Tibial nerve (tissue), 4 donors: ENCODE results near the gene HMCN2. TPM values are rescaled to one million over a fixed set of nuclear protein-coding genes. Genes with fewer than 3 reads are reported as not detected.

ENCODE experiments used
- DNase-seq, 2 donors: peaks; one replicate each; pipeline ENCODE4 v3.0.0-alpha.2; 2019; ENCODE audit warnings: low spot score in 2 of 2
- H3K27ac ChIP-seq, 4 donors: fragments of 200-600 bp; sonication (generic) in 3 of 4; one replicate each; pipeline ENCODE4 v1.5.1; 2017 to 2019; ENCODE audit warnings: mild to moderate bottlenecking in 1 of 4
- H3K27me3 ChIP-seq, 2 donors: fragments of 200-600 bp; sonication (generic) in 1 of 2; one replicate each; pipeline versions ENCODE4 v1.5.1 to v1.6.0; 2017 to 2019
- H3K36me3 ChIP-seq, 3 donors: fragments of 200-600 bp; sonication (generic); one replicate each; pipeline ENCODE4 v1.5.1; 2018 to 2019
- H3K4me1 ChIP-seq, 4 donors: fragments of 200-600 bp; sonication (generic) in 3 of 4; one replicate each; pipeline ENCODE4 v1.5.1; 2017 to 2019
- H3K4me3 ChIP-seq, 4 donors: fragments of 200-600 bp; sonication (generic) in 3 of 4; one replicate each; pipeline ENCODE4 v1.5.1; 2017 to 2019; ENCODE audit warnings: mild to moderate bottlenecking in 1 of 4, moderate library complexity in 1 of 4
- H3K9me3 ChIP-seq, 4 donors: fragments of 200-600 bp; sonication (generic) in 3 of 4; one replicate each; pipeline ENCODE4 v1.5.1; 2017 to 2019
- CTCF ChIP-seq, 5 experiments: fragments of 200-600 bp in 3 of 5; fragments of 450-650 bp in 2 of 5; sonication (generic) in 3 of 5; IDR thresholded peaks; one replicate each; pipeline ENCODE4 v1.5.1; 2016 to 2019; ENCODE audit warnings: antibody characterized with exemption in 5 of 5, mild to moderate bottlenecking in 3 of 5, moderate library complexity in 2 of 5
- EP300 ChIP-seq, 2 donors: sonication (generic); formaldehyde crosslinking; IDR thresholded peaks; one replicate each; pipeline ENCODE4 v1.6.1; 2017; ENCODE audit warnings: antibody characterized with exemption in 2 of 2, mild to moderate bottlenecking in 1 of 2
- POLR2A ChIP-seq, 2 donors: fragments of 450-650 bp; IDR thresholded peaks; one replicate each; pipeline ENCODE4 v1.6.1; 2017; ENCODE audit warnings: antibody characterized with exemption in 2 of 2, mild to moderate bottlenecking in 2 of 2, moderate library complexity in 2 of 2
- WGBS, 2 donors: methylation state at CpG; one replicate each; pipeline ENCODE4 v1.1.5; 2018; 5-methylcytosine and 5-hydroxymethylcytosine counted together
- total RNA-seq, 4 donors: library from RNA; depleted of rRNA; stranded (reverse); fragments of >200 nt; gene quantifications; one replicate each; pipeline ENCODE4 v1.1.0, GENCODE V29; 2016

The HMCN2 gene
- total RNA-seq, 4 donors from 2014 or later: 0.90 to 53.7 (median 20.3) TPM

GRCh38 chr9:130345009-130345896, 79.7 kb downstream of the HMCN2 start:
- Histone ChIP-seq H3K4me3 (no peak overlapping the region), H3K36me3 (no peaks in the 10 kb centered on the region), H3K4me1 (peaks cover 0 to 7% (median 0%) of the 10 kb centered on the region in 4 donors), H3K9me3 (no peaks in the 10 kb centered on the region), H3K27me3 (peaks cover 0 to 8% of the 10 kb centered on the region in 2 donors), H3K27ac (no peak overlapping the region)
- DNase-seq: no peak
- 71 to 75% methylated on average over 9 of the region's 9 CpGs for WGBS, 2 donors
- no peak for TF ChIP-seq CTCF (IDR thresholded peaks at IDR 0.05)
- no peak for TF ChIP-seq EP300 (IDR thresholded peaks at IDR 0.05)
- TF ChIP-seq POLR2A (IDR thresholded peaks at IDR 0.05): no peak

- Histone ChIP-seq H3K4me1 (peaks cover 0 to 7% (median 0%) of the 10 kb centered on the region in 4 donors), H3K4me3 (no peak overlapping the region), H3K9me3 (no peaks in the 10 kb centered on the region), H3K27me3 (peaks cover 0 to 8% of the 10 kb centered on the region in 2 donors), H3K36me3 (no peaks in the 10 kb centered on the region), H3K27ac (no peak overlapping the region)
- WGBS, 2 donors: 55 to 61% methylated on average over 12 to 13 of the region's 13 CpGs
- TF ChIP-seq CTCF (IDR thresholded peaks at IDR 0.05): no peak
- no peak for TF ChIP-seq POLR2A (IDR thresholded peaks at IDR 0.05)
- no peak for TF ChIP-seq EP300 (IDR thresholded peaks at IDR 0.05)
- no peak for DNase-seq
Observed at GRCh38 chr9:130345897-130346385, 80.4 kb downstream of the HMCN2 start.

- TF ChIP-seq POLR2A (IDR thresholded peaks at IDR 0.05) (no peak), EP300 (IDR thresholded peaks at IDR 0.05) (no peak), CTCF (IDR thresholded peaks at IDR 0.05) (no peak)
- H3K4me1 ChIP-seq: peaks cover 0 to 7% (median 0%) of the 10 kb centered on the region in 4 donors
Observed at GRCh38 chr9:130346431-130346830, 80.9 kb downstream of the HMCN2 start.

GRCh38 chr9:130347036-130347435, 81.5 kb downstream of the HMCN2 start:
- Histone ChIP-seq H3K4me1 (peaks cover 0 to 10% (median 0%) of the 10 kb centered on the region in 4 donors), H3K36me3 (no peaks in the 10 kb centered on the region), H3K9me3 (no peaks in the 10 kb centered on the region), H3K27ac (no peak overlapping the region), H3K27me3 (peaks cover 0 to 8% of the 10 kb centered on the region in 2 donors), H3K4me3 (no peak overlapping the region)
- TF ChIP-seq EP300 (IDR thresholded peaks at IDR 0.05) (no peak), CTCF (IDR thresholded peaks at IDR 0.05) (no peak), POLR2A (IDR thresholded peaks at IDR 0.05) (no peak)
- no peak for DNase-seq
- WGBS, 2 donors: 80 to 100% methylated on average over 2 to 14 of the region's 14 CpGs

More at GRCh38 chr9:130346431-130346830, 80.9 kb downstream of the HMCN2 start:
- Histone ChIP-seq H3K4me3 (no peak overlapping the region), H3K36me3 (no peaks in the 10 kb centered on the region), H3K27me3 (peaks cover 0 to 8% of the 10 kb centered on the region in 2 donors), H3K9me3 (no peaks in the 10 kb centered on the region), H3K27ac (no peak overlapping the region)
- no peak for DNase-seq
- 55 to 62% methylated on average over 14 of the region's 14 CpGs for WGBS, 2 donors

- H3K27me3 ChIP-seq: peaks cover 0 to 8% of the 10 kb centered on the region in 2 donors
- no peak overlapping the region for H3K27ac ChIP-seq
- H3K4me1 ChIP-seq: peaks cover 0 to 17% (median 2%) of the 10 kb centered on the region in 4 donors
- TF ChIP-seq CTCF (IDR thresholded peaks at IDR 0.05) (no peak), EP300 (IDR thresholded peaks at IDR 0.05) (no peak), POLR2A (IDR thresholded peaks at IDR 0.05) (no peak)
- H3K36me3 ChIP-seq: no peaks in the 10 kb centered on the region
- no peak for DNase-seq
- no peak overlapping the region for H3K4me3 ChIP-seq
- no peaks in the 10 kb centered on the region for H3K9me3 ChIP-seq
- 43 to 57% methylated on average over 4 to 6 of the region's 6 CpGs for WGBS, 2 donors
Observed at GRCh38 chr9:130347931-130348330, 82.4 kb downstream of the HMCN2 start.
